ENCODE measurements around the gene MYH9. TPM values are rescaled to one million over a fixed set of nuclear protein-coding genes. Genes with fewer than 3 reads are reported as not detected.

MYH9 gene
- total RNA-seq, 1 experiment from 2014 or later: 258 TPM

GRCh38 chr22:36433318-36434231, 45.8 kb upstream of the MYH9 start:
- DNase-seq (ENCODE audit: low read depth, low spot score): no peak
- Histone ChIP-seq H3K79me2 (ENCODE audit: insufficient read depth, low read length) (no peaks in the 10 kb centered on the region), H3K9me3 (ENCODE audit: control insufficient read depth in 1 of 2, insufficient read depth in 1 of 2, low read depth in 1 of 2, low read length in 2 of 2) (no peaks in the 10 kb centered on the region), H3K9me2 (ENCODE audit: insufficient read depth) (no peaks in the 10 kb centered on the region), H3K4me3 (replicated peaks in 1 of 2; ENCODE audit: low read depth in 1 of 2, low read length in 2 of 2) (no peak overlapping the region), H3K9ac (ENCODE audit: low read length) (no peak overlapping the region), H2AFZ (ENCODE audit: low read depth, low read length, poor library complexity, severe bottlenecking) (no peak overlapping the region), H3K36me3 (ENCODE audit: control insufficient read depth in 1 of 2, insufficient read depth in 2 of 2, low read length in 2 of 2) (no peaks in the 10 kb centered on the region), H3K27ac (ENCODE audit: low read depth, low read length) (no peak overlapping the region), H3K4me2 (ENCODE audit: low read length) (no peak overlapping the region), H4K20me1 (ENCODE audit: insufficient read depth) (no peaks in the 10 kb centered on the region), H3K27me3 (ENCODE audit: insufficient read depth, low read length) (no peaks in the 10 kb centered on the region), H3K4me1 (ENCODE audit: control insufficient read depth in 1 of 2, insufficient read depth in 2 of 2, low read length in 2 of 2) (peaks cover 26 to 40% of the 10 kb centered on the region in 2 experiments)
- intact Hi-C loops (cut with micrococcal nuclease): no loop called here
- TF ChIP-seq REST (IDR thresholded peaks at IDR 0.05; ENCODE audit: low read depth): no peak
- no peak for TF ChIP-seq CEBPB (IDR thresholded peaks at IDR 0.05; ENCODE audit: low read depth)
- no peak for TF ChIP-seq EZH2phosphoT487 (IDR thresholded peaks at IDR 0.05; ENCODE audit: borderline replicate concordance)
- TF ChIP-seq YY1 (IDR thresholded peaks at IDR 0.05; ENCODE audit: extremely low read depth, insufficient replicate concordance, low read depth, low read length): no peak
- no peak for TF ChIP-seq EGR1 (IDR thresholded peaks at IDR 0.05; ENCODE audit: low read depth)
- TF ChIP-seq EZH2 (IDR thresholded peaks at IDR 0.05): no peak
- TF ChIP-seq RAD21 (IDR thresholded peaks at IDR 0.05; ENCODE audit: low read depth): no peak
- TF ChIP-seq POLR2AphosphoS5 (IDR thresholded peaks at IDR 0.05; ENCODE audit: low read depth, low read length): no peak
- no peak for TF ChIP-seq TCF7L2 (IDR thresholded peaks at IDR 0.05; ENCODE audit: borderline replicate concordance, extremely low read depth, insufficient read depth, insufficient read length)
- no peak for TF ChIP-seq SRF (IDR thresholded peaks at IDR 0.05; ENCODE audit: low read depth)
- no peak for TF ChIP-seq JUND (IDR thresholded peaks at IDR 0.05)
- no peak for TF ChIP-seq POLR2A (IDR thresholded peaks at IDR 0.05; ENCODE audit: borderline replicate concordance, extremely low read depth, insufficient read depth, insufficient read length)
- POLR2A ChIA-PET: no interaction called here
- BruUV-seq (replicated peaks): no TSS peak
- CTCF ChIA-PET: no interaction called here
- RAD21 ChIA-PET (ENCODE audit: low non-redundant PET in 1 of 2, low total read pairs in 2 of 2, uncharacterized antibody in 2 of 2, unreplicated experiment in 2 of 2): no interaction called here
- no peak for ATAC-seq

Data from HCT116 (cell line).